ENCODE measurements around the gene C10orf62. TPM values are rescaled to one million over a fixed set of nuclear protein-coding genes. Genes with fewer than 3 reads are reported as not detected.

The C10orf62 gene
- total and polyA plus RNA-seq, 10 of the 15 experiments (the other 5 are each of a cell fraction or from before 2014, with no cell fraction given): not detected

GRCh38 chr10:97583476-97583875 lies 6.0 kb upstream of the C10orf62 start (continued):
- no peak for TF ChIP-seq ZBTB11 (CRISPR knock-in tag; IDR thresholded peaks at IDR 0.05)

GRCh38 chr10:97584060-97584797 lies 5.3 kb upstream of the C10orf62 start, which contains the start of gene HOGA1:
Gene HOGA1, plus strand, starts transcription at chr10:97584389. Its CDS starts 315 bp downstream, at chr10:97584704.
- RAD21 ChIA-PET (ENCODE audit: unreplicated experiment): interaction anchor here (0.9 kb wide), 1 partner anchor 30 kb away, joined by 3 read pairs; no protein-coding TSS in a partner anchor
- POLR2A ChIA-PET: interaction anchor here (1.1 kb wide), 1 partner anchor 20 kb away, joined by 3 read pairs; no protein-coding TSS in a partner anchor
- TF ChIP-seq ZNF384 (IDR thresholded peaks at IDR 0.05; ENCODE audit: borderline replicate concordance, low read depth, low read length): no peak
- TF ChIP-seq STAT3 (IDR thresholded peaks at IDR 0.05; ENCODE audit: low read depth, low read length): no peak
- no peak for TF ChIP-seq E4F1 (IDR thresholded peaks at IDR 0.05; ENCODE audit: borderline replicate concordance, partially characterized antibody)
- TF ChIP-seq RAD51 (IDR thresholded peaks at IDR 0.05): peak; percentile 57; the same call in 1 of the 2 replicates
- no peak for TF ChIP-seq SMAD1 (IDR thresholded peaks at IDR 0.05; ENCODE audit: low read depth, partially characterized antibody)
- TF ChIP-seq NR2F1 (conservative IDR thresholded peaks at IDR 0.05): 0 out of 2 replicates have a peak, but pooled peaks have one; percentile 16
- TF ChIP-seq BHLHE40 (IDR thresholded peaks at IDR 0.05; ENCODE audit: borderline replicate concordance in 1 of 2, low read depth in 2 of 2, low read length in 1 of 2): peak in 1 of 2 experiments; percentile 32; a peak in 1 of 4 replicates
- TF ChIP-seq USF1 (IDR thresholded peaks at IDR 0.05; ENCODE audit: borderline replicate concordance, extremely low read length, insufficient read depth, low read depth, low read length): peak; percentile 51

More at GRCh38 chr10:97584060-97584797, 5.3 kb upstream of the C10orf62 start, which contains the start of gene HOGA1:
- DNase-seq (ENCODE audit: low read depth, low spot score) (no peak), FAIRE-seq (no peak), ATAC-seq (peak; percentile 97)
- H3K9ac ChIP-seq (ENCODE audit: control insufficient read depth, insufficient read depth, low read length): no peak within 1 kb of the TSS
- H3K4me2 ChIP-seq (ENCODE audit: control insufficient read depth, insufficient read depth): no peak within 1 kb of the TSS
- H2AFZ ChIP-seq (ENCODE audit: control insufficient read depth, low read depth, low read length): no peak within 1 kb of the TSS; the same call in 1 of the 2 replicates
- no peak within 1 kb of the TSS for H3K27ac ChIP-seq (ENCODE audit: control insufficient read depth, insufficient read depth)
- intact Hi-C loops (cut with micrococcal nuclease; ENCODE audit: unreplicated experiment): no loop called here
- H3K4me1 ChIP-seq (ENCODE audit: control insufficient read depth, insufficient read depth, low read length): no peaks in the 10 kb centered on the region
- BruUV-seq (replicated peaks): no TSS peak
- no peaks in the 10 kb centered on the region for H3K79me2 ChIP-seq (ENCODE audit: control insufficient read depth, insufficient read depth, low read length)
- SMC1A ChIA-PET (ENCODE audit: uncharacterized antibody, unreplicated experiment): interaction anchor here (1.9 kb wide), 1 partner anchor 12 kb away, joined by 7 read pairs; no protein-coding TSS in a partner anchor
- H3K36me3 ChIP-seq (ENCODE audit: control insufficient read depth in 2 of 2, insufficient read depth in 2 of 2, low read length in 1 of 2): no peaks in the 10 kb centered on the region
- in situ Hi-C loops (cut with MboI): no loop called here
- WGBS (ENCODE audit: insufficient coverage, insufficient replicate concordance, low lambda C conversion rate, missing lambda C conversion rate): 18% methylated on average over 5 of the region's 5 CpGs
- CTCF ChIA-PET: interaction anchor here (0.6 to 4.7 kb wide), 2 partner anchors 12 to 475 kb away, joined by 3 to 29 read pairs; partner anchors contain the start of gene ANKRD2
- H3K27me3 ChIP-seq (replicated peaks in 1 of 2; ENCODE audit: control insufficient read depth in 2 of 2, insufficient read depth in 2 of 2, low read length in 1 of 2): no peaks in the 10 kb centered on the region
- H4K20me1 ChIP-seq (ENCODE audit: control insufficient read depth, insufficient read depth): no peaks in the 10 kb centered on the region
- H3K4me3 ChIP-seq: no peak within 1 kb of the TSS
- H3K9me3 ChIP-seq (replicated peaks; ENCODE audit: control insufficient read depth, insufficient read depth, low read length): no peaks in the 10 kb centered on the region
